ENCODE data around the gene BBS9.
"Not testable (repeated sequence)": the region's sequence is repeated elsewhere in the genome, so short reads cannot be mapped to it uniquely, and the experiment has no call there.

The BBS9 gene

DNA sequence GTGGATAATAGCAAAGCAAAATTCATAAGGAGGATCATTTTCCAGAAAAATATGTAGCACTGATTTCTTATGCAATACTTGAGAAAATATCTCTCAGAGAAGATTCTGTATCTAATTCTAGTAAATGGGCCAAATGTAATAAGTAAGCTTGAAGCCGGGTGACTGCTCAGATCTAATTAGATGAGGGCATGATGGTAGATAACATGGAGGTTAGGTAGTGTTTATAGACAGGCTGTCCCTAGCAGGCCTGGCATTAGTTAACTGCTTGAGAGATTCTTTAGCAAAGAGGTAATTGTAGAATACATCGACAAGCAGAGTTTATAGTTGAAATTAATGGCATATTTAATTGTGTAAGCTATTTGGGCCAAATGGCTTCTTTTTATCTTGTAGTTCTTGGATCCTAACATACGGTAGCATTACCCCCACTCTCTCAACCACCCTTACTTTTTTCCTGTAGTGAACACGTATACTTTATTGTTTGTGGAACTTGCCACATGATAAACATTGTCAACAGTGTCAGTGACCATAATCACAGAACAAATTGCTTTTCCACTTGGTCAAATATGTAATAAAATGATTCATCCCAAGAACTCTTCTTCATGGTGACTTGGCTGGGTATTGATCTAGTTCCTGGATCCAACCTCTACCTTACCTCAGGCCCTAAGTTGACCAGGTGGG, 343.1 kb downstream of the BBS9 start:
- Histone ChIP-seq H3K27me3 (replicated peaks; ENCODE audit: control insufficient read depth, insufficient read depth, low read length) (no peaks in the 10 kb centered on the region), H3K4me3 (ENCODE audit: low read length) (no peak overlapping the region), H3K9me3 (ENCODE audit: control insufficient read depth, low read length) (no peaks in the 10 kb centered on the region), H3K9ac (ENCODE audit: low read length) (no peak overlapping the region), H3K4me1 (ENCODE audit: control insufficient read depth, insufficient read depth, low read length) (peaks cover 17% of the 10 kb centered on the region), H3K36me3 (ENCODE audit: control insufficient read depth, insufficient read depth, low read length, severe bottlenecking) (no peaks in the 10 kb centered on the region)
- peak; percentile 7 for DNase-seq (ENCODE audit: low read depth)

DNA sequence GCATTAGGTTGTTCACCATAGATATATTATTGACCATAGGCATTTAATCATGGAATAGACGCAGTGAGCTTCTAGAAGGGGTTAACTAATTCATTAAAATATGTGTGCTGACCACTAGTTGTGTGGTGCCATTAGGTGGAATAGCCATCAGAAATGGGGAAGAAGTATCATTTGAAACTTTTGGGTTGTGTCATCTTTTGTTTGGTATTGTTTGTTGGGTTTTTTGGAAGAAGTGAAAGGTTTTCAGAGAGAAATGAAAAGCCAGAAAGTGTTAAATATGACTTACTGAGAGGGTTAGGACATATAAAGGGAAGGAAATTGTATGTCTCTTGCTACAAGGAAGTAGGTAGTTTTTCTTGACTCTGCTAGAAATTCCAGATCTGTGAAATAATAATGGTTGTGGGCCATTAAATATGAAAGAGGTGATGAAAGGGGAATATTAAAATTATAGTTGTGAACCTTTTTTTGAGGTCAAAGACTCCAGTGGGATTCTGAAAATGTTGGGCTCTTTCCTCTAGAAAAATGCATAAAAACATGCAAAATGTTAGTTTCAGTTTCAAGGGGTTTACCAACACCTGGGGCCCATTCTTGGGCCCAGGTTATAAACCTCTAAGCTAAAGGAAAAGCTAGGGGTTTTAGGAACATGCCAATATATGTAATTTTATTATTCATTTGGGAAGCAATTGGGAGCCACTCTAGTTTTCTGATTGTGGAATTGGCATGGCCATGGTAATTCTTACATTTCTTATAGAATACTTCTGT, 348.5 kb downstream of the BBS9 start:
- Histone ChIP-seq H3K36me3 (ENCODE audit: control insufficient read depth, insufficient read depth, low read length, severe bottlenecking) (no peaks in the 10 kb centered on the region), H3K9me3 (ENCODE audit: control insufficient read depth, low read length) (no peaks in the 10 kb centered on the region), H3K4me1 (ENCODE audit: control insufficient read depth, insufficient read depth, low read length) (peaks cover under 1% of the 10 kb centered on the region), H3K9ac (ENCODE audit: low read length) (no peak overlapping the region), H3K27me3 (replicated peaks; ENCODE audit: control insufficient read depth, insufficient read depth, low read length) (no peaks in the 10 kb centered on the region), H3K4me3 (ENCODE audit: low read length) (no peak overlapping the region)
- DNase-seq (ENCODE audit: low read depth), result no peak

DNA sequence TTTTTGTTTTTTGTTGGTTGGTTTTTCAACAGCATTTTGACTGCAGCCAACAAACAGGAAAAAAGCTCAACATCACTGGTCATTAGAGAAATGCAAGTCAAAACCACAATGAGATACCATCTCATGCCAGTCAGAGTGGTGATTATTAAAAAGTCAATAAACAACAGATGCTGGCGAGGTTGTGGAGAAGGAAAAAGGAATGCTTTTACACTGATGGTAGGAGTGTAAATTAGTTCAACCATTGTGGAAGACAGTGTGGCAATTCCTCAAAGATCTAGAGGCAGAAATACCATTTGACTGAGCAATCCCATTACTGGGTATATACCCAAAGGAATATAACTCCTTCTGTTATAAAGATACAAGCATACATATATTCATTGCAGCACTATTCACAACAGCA, 355.1 kb downstream of the BBS9 start:
- not testable (repeated sequence) for H3K9me3 ChIP-seq (ENCODE audit: control insufficient read depth, low read length); H3K9ac ChIP-seq (ENCODE audit: low read length); H3K27me3 ChIP-seq (replicated peaks; ENCODE audit: control insufficient read depth, insufficient read depth, low read length); H3K4me1 ChIP-seq (ENCODE audit: control insufficient read depth, insufficient read depth, low read length); H3K4me3 ChIP-seq (ENCODE audit: low read length); H3K36me3 ChIP-seq (ENCODE audit: control insufficient read depth, insufficient read depth, low read length, severe bottlenecking)
- peak; percentile 4 for DNase-seq (ENCODE audit: low read depth)

DNA sequence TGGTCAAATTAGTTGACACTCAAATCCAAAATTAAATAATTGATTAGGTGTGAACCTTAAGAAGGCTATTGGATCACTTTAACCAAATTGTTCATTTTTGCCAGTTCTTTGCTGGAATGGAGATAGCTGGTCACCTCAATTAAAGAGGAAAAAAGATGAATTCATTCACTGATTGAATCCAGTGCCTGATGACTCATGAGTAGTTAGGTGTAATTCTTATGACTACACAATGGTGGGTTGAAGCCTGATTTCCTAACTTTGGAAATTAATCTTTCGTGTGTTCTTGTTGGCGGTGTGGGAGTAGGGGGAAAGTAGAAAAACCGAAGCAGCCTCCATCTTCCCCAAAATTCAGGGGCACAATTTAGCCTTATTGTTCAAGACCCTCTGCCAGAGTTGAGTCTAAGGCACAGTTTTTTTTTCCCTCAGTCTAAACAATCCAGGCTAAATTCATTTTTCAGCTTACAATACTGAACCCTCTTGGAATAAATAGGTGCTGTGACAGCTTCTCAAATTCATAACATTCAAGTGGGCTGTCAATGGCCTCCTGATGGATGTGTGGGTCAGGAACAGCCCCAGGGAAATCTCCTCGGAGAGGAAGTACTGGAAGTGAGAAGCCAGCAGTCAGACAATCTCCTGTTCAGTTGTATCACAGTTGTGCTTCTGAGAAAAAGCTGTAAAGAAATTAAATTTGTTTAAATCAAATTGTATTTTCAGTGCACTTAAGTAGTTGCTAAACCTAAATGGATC, 356.6 kb downstream of the BBS9 start:
- H3K27me3 ChIP-seq (replicated peaks; ENCODE audit: control insufficient read depth, insufficient read depth, low read length), result no peaks in the 10 kb centered on the region
- no peak for DNase-seq (ENCODE audit: low read depth)
- no peaks in the 10 kb centered on the region for H3K4me1 ChIP-seq (ENCODE audit: control insufficient read depth, insufficient read depth, low read length)
- no peak overlapping the region for H3K9ac ChIP-seq (ENCODE audit: low read length)
- no peak overlapping the region for H3K4me3 ChIP-seq (ENCODE audit: low read length)
- H3K36me3 ChIP-seq (ENCODE audit: control insufficient read depth, insufficient read depth, low read length, severe bottlenecking), result no peaks in the 10 kb centered on the region
- H3K9me3 ChIP-seq (ENCODE audit: control insufficient read depth, low read length), result no peaks in the 10 kb centered on the region

DNA sequence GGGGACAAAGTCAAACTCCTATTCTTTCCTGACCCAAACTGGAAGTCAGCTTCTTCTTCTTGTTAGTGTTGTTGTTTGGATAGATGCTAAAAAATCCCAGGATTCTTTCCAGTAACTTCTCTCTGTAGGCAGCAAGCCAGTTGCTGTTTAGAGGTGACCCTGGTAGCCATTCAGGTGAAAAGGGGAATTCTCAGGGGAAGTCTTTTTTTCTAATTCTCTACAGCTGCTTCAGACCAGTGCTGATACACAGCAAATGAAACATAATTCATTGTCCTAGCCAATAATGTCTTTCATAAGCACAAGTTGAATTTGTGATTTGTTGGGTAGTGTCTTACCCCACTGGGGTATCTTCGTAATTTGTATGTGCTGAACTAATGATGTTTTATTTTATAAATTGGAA, 357.3 kb downstream of the BBS9 start:
- H3K36me3 ChIP-seq (ENCODE audit: control insufficient read depth, insufficient read depth, low read length, severe bottlenecking), result no peaks in the 10 kb centered on the region
- no peak for DNase-seq (ENCODE audit: low read depth)

DNA sequence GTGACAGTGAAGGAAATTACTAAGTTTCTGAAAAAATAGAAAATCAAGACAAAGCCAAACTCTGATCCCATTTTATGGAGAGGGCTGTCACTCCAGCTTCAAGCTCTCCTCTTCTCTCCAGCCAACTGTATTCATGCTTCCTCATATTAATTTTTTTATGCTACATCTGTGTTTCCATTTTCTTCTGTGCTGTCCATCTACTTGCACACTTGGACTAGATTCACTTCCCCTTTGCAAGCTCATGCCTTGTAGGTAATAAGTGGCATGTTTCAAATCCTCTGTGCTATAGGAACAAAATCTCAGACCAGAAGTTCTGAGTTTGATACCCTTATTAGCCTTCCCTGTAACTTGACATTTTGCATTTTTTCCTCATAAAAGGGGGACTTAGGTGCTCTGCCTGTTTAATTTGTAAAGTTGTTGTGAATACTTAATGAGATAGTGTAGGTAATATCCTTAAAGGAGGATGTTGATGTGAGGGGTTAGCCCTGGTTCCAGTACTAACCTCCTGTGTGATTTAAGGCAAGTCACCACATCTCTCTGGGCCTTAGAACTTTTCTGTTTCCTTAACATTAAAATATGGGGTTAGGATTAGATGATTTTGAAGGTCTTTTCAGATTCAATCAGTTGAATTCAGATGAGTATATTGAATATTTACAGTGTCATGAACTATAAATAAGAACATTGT, 358.8 kb downstream of the BBS9 start:
- no peaks in the 10 kb centered on the region for H3K4me1 ChIP-seq (ENCODE audit: control insufficient read depth, insufficient read depth, low read length)
- H3K4me3 ChIP-seq (ENCODE audit: low read length), result no peak overlapping the region
- H3K9me3 ChIP-seq (ENCODE audit: control insufficient read depth, low read length), result no peaks in the 10 kb centered on the region
- H3K27me3 ChIP-seq (replicated peaks; ENCODE audit: control insufficient read depth, insufficient read depth, low read length), result no peaks in the 10 kb centered on the region
- no peak for DNase-seq (ENCODE audit: low read depth)
- H3K36me3 ChIP-seq (ENCODE audit: control insufficient read depth, insufficient read depth, low read length, severe bottlenecking), result no peaks in the 10 kb centered on the region
- no peak overlapping the region for H3K9ac ChIP-seq (ENCODE audit: low read length)

More for the DNA sequence above, 357.3 kb downstream of the BBS9 start:
- Histone ChIP-seq H3K4me3 (ENCODE audit: low read length) (no peak overlapping the region), H3K4me1 (ENCODE audit: control insufficient read depth, insufficient read depth, low read length) (no peaks in the 10 kb centered on the region), H3K9me3 (ENCODE audit: control insufficient read depth, low read length) (no peaks in the 10 kb centered on the region), H3K27me3 (replicated peaks; ENCODE audit: control insufficient read depth, insufficient read depth, low read length) (no peaks in the 10 kb centered on the region), H3K9ac (ENCODE audit: low read length) (no peak overlapping the region)

DNA sequence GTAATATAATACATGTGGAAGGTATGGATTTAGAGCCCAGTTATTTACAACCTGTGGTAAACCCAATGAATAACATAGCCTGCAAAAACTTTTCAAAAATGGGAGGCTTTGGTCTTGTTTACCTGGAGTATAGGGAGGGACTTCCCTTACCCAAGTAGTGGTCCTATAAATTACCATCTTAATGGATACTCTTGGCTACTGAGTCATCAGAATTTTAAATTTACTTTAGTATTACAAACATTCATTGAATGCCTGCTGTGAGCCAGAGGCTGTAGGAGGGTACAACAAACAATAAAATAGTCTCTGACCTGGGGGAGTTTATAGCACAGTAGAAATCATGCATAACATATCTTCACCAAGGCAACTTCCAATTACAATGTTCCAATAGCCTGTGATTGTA, 365.1 kb downstream of the BBS9 start:
- no peak overlapping the region for H3K4me3 ChIP-seq (ENCODE audit: low read length)
- no peaks in the 10 kb centered on the region for H3K9me3 ChIP-seq (ENCODE audit: control insufficient read depth, low read length)
- peaks cover 34% of the 10 kb centered on the region for H3K4me1 ChIP-seq (ENCODE audit: control insufficient read depth, insufficient read depth, low read length)
- no peaks in the 10 kb centered on the region for H3K27me3 ChIP-seq (replicated peaks; ENCODE audit: control insufficient read depth, insufficient read depth, low read length)
- H3K36me3 ChIP-seq (ENCODE audit: control insufficient read depth, insufficient read depth, low read length, severe bottlenecking), result no peaks in the 10 kb centered on the region
- no peak overlapping the region for H3K9ac ChIP-seq (ENCODE audit: low read length)
- DNase-seq (ENCODE audit: low read depth), result peak; percentile 35

DNA sequence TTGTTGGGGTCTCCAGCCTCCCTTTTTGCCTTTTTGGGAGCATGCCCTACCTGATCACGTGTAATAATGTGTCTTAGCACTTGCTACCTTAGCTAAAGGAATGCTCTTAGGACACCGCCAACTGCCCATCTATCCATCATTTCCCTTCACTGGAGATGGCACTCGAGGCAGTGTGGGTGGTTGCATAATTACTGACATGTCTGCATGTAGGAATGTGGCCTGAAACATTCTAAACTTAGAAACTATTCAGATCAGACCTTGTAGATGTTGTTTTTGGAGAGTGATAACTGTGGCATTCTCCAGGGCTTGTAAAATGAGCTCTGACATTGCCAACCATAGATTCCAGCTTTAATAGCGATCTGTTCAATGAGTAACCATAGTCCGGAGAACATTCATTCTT, 365.8 kb downstream of the BBS9 start:
- DNase-seq (ENCODE audit: low read depth), result peak; percentile 68
- Histone ChIP-seq H3K27me3 (replicated peaks; ENCODE audit: control insufficient read depth, insufficient read depth, low read length) (no peaks in the 10 kb centered on the region), H3K36me3 (ENCODE audit: control insufficient read depth, insufficient read depth, low read length, severe bottlenecking) (no peaks in the 10 kb centered on the region), H3K9ac (ENCODE audit: low read length) (no peak overlapping the region), H3K9me3 (ENCODE audit: control insufficient read depth, low read length) (no peaks in the 10 kb centered on the region), H3K4me1 (ENCODE audit: control insufficient read depth, insufficient read depth, low read length) (peaks cover 35% of the 10 kb centered on the region), H3K4me3 (ENCODE audit: low read length) (no peak overlapping the region)

DNA sequence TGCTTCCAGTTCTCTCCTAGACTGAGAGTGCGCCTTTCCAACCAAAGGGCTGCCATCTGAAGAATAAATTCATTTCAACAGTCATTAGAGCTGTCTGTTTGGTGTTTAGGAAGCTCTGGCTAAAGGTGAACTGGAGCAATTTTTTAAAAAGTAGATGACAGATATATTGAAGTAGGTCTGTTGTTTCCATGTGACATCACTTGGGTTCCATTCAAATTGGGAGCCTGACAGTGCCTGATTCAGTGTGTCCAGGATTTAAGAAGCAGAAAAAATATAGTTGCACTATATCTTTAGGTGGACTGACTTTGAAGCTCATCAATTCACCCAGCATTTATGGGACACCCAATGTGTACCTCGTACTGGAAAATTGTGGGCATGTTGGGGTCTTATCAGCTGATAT, 367.7 kb downstream of the BBS9 start:
- H3K36me3 ChIP-seq (ENCODE audit: control insufficient read depth, insufficient read depth, low read length, severe bottlenecking), result no peaks in the 10 kb centered on the region

DNA sequence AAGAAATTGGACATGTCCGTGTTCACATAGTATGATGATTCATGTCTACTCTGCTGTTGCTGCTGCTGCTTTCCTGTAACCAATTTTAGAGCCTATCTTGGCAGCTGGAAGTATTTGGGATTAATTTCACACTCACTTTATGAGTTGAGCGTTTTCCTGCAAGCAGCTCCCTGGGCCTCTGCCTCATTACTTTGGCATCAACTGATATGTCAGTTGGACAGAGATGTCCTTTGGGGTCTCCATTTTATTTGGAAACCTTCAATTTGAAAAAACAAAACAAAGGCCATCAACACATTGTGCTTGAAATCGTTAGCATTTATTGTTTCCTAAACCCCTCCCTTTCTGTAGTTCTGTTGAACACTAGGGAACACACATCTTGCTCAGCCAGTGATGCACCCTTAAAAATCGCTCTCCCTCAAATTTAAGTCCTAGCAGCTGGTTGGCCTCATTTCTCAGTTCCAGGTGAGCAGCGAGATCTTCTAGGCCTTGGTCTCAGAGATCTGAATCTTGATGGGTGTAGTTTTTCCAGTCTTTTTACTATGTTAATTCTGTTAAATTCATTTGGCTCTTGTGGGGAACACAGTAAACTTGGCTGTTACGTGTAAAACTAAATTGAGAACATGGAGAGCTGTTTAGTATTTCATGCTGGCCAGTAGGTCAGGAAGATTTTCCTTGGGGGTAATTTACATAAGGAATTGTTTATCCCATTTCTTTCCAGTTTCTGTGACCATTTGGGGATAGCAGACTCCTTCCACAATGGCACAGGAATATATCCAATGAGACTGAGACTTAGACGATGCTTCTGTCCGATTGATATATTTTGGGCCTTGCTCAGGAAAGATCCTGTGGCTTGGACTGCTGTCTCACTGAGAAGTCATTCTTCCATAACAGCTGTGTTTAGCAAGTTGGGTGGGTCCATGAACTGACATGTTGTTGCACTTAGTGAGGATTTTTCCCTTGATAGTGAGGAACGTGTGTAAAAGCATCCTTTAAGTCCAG, 371.6 kb downstream of the BBS9 start:
- no peaks in the 10 kb centered on the region for H3K9me3 ChIP-seq (ENCODE audit: control insufficient read depth, low read length)
- no peak overlapping the region for H3K9ac ChIP-seq (ENCODE audit: low read length)
- no peak overlapping the region for H3K4me3 ChIP-seq (ENCODE audit: low read length)
- no peaks in the 10 kb centered on the region for H3K27me3 ChIP-seq (replicated peaks; ENCODE audit: control insufficient read depth, insufficient read depth, low read length)
- no peak for DNase-seq (ENCODE audit: low read depth)
- H3K36me3 ChIP-seq (ENCODE audit: control insufficient read depth, insufficient read depth, low read length, severe bottlenecking), result no peaks in the 10 kb centered on the region
- peaks cover 35% of the 10 kb centered on the region for H3K4me1 ChIP-seq (ENCODE audit: control insufficient read depth, insufficient read depth, low read length)

More for the DNA sequence above, 367.7 kb downstream of the BBS9 start:
- Histone ChIP-seq H3K4me3 (ENCODE audit: low read length) (no peak overlapping the region), H3K4me1 (ENCODE audit: control insufficient read depth, insufficient read depth, low read length) (peaks cover 45% of the 10 kb centered on the region), H3K9ac (ENCODE audit: low read length) (no peak overlapping the region), H3K9me3 (ENCODE audit: control insufficient read depth, low read length) (no peaks in the 10 kb centered on the region), H3K27me3 (replicated peaks; ENCODE audit: control insufficient read depth, insufficient read depth, low read length) (no peaks in the 10 kb centered on the region)
- DNase-seq (ENCODE audit: low read depth), result no peak
